ENCODE results near the gene MPP4. TPM values are rescaled to one million over a fixed set of nuclear protein-coding genes. Genes with fewer than 3 reads are reported as not detected.

MPP4 gene
- total RNA-seq, 1 experiment from 2014 or later: not detected

DNA sequence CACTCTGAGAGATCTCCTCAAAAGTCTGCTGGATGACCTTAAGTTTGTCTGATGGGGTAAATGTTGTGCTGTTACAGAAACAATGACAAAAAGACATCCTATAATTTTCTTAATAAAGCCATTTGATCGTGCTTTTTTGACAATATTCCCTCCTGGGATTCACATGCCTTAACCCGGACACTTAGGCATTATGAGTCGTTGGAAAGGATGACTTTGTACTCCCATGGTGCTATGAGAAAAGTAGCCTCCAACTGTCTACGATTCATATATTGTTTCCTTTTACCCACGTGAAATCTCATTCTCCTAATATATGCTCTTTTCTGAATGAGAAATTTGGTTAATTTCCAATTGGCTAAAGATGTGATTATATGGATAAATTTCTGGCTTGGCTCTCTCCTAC is 6.1 kb upstream of the MPP4 start:
- ChIA-PET CTCF (no interaction called here), POLR2A (no interaction called here)
- TF ChIP-seq, protein P1, sequence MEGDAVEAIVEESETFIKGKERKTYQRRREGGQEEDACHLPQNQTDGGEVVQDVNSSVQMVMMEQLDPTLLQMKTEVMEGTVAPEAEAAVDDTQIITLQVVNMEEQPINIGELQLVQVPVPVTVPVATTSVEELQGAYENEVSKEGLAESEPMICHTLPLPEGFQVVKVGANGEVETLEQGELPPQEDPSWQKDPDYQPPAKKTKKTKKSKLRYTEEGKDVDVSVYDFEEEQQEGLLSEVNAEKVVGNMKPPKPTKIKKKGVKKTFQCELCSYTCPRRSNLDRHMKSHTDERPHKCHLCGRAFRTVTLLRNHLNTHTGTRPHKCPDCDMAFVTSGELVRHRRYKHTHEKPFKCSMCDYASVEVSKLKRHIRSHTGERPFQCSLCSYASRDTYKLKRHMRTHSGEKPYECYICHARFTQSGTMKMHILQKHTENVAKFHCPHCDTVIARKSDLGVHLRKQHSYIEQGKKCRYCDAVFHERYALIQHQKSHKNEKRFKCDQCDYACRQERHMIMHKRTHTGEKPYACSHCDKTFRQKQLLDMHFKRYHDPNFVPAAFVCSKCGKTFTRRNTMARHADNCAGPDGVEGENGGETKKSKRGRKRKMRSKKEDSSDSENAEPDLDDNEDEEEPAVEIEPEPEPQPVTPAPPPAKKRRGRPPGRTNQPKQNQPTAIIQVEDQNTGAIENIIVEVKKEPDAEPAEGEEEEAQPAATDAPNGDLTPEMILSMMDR (IDR thresholded peaks at IDR 0.05; ENCODE audit: unreplicated experiment): no peak
- no peaks in the 10 kb centered on the region for H3K4me1 Mint-ChIP-seq (ENCODE audit: insufficient read depth, unreplicated experiment)
- no peaks in the 10 kb centered on the region for H3K27me3 Mint-ChIP-seq (ENCODE audit: insufficient read depth, unreplicated experiment)
- H3K4me3 Mint-ChIP-seq (ENCODE audit: unreplicated experiment): no peak overlapping the region
- no peaks in the 10 kb centered on the region for H3K9me3 Mint-ChIP-seq (ENCODE audit: unreplicated experiment)
- no peak overlapping the region for H3K27ac Mint-ChIP-seq (ENCODE audit: low read depth, unreplicated experiment)
- BruUV-seq (replicated peaks): no TSS peak
- peaks cover 67% of the 10 kb centered on the region for H3K36me3 Mint-ChIP-seq (ENCODE audit: insufficient read depth, unreplicated experiment)
- DNase-seq (ENCODE audit: unreplicated experiment): no peak
- intact Hi-C loops (cut with micrococcal nuclease): loop anchor here (10.0 kb wide), 1 partner anchor 470 kb away; no protein-coding TSS in a partner anchor

- intact Hi-C loops (cut with micrococcal nuclease): loop anchor here (10.0 kb wide), 1 partner anchor 467 kb away; no protein-coding TSS in a partner anchor
- no TSS peak for BruUV-seq (replicated peaks)
- H3K9me3 Mint-ChIP-seq (ENCODE audit: unreplicated experiment): no peaks in the 10 kb centered on the region
- CTCF ChIA-PET: interaction anchor here (0.7 kb wide), 1 partner anchor 19 kb away, joined by 3 read pairs; no protein-coding TSS in a partner anchor
- TF ChIP-seq, protein P1 (IDR thresholded peaks at IDR 0.05; ENCODE audit: unreplicated experiment): no peak
- POLR2A ChIA-PET: no interaction called here
- H3K27me3 Mint-ChIP-seq (ENCODE audit: insufficient read depth, unreplicated experiment): no peaks in the 10 kb centered on the region
- peaks cover 16% of the 10 kb centered on the region for H3K4me1 Mint-ChIP-seq (ENCODE audit: insufficient read depth, unreplicated experiment)
- H3K27ac Mint-ChIP-seq (ENCODE audit: low read depth, unreplicated experiment): no peak overlapping the region
- no peak for DNase-seq (ENCODE audit: unreplicated experiment)
- H3K4me3 Mint-ChIP-seq (ENCODE audit: unreplicated experiment): no peak overlapping the region
- H3K36me3 Mint-ChIP-seq (ENCODE audit: insufficient read depth, unreplicated experiment): peaks cover 54% of the 10 kb centered on the region
Observed at GRCh38 chr2:201701646-201702045, 3.2 kb upstream of the MPP4 start.

DNA sequence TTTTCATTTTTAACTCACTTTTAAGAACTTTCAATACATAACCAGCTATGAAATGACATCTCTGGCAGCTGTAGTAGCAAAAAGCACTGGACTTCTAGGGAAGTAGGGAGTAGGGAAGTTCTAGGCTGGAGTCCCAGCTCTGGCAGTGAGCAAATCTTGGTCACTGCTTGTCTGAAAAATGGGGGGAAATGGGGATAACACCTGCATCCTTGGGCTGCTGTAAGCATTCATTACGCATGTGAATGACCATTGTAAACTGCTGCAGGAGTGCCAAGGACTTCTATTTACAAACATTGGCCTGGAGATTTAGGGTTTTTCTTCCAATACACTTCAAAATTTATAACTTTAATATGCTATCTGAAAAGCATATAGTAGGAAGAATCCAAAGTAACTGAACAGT is 972 bp upstream of the MPP4 start:
- POLR2A ChIA-PET: interaction anchor here (0.5 to 0.7 kb wide), 2 partner anchors 65 to 259 kb away, joined by 3 to 4 read pairs; no protein-coding TSS in a partner anchor
- Mint-ChIP-seq H3K36me3 (ENCODE audit: insufficient read depth, unreplicated experiment) (peaks cover 40% of the 10 kb centered on the region), H3K4me1 (ENCODE audit: insufficient read depth, unreplicated experiment) (peaks cover 26% of the 10 kb centered on the region), H3K4me3 (ENCODE audit: unreplicated experiment) (no peak overlapping the region), H3K27me3 (ENCODE audit: insufficient read depth, unreplicated experiment) (no peaks in the 10 kb centered on the region), H3K9me3 (ENCODE audit: unreplicated experiment) (no peaks in the 10 kb centered on the region), H3K27ac (ENCODE audit: low read depth, unreplicated experiment) (no peak overlapping the region)
- TF ChIP-seq, protein P1 (IDR thresholded peaks at IDR 0.05; ENCODE audit: unreplicated experiment): no peak
- no TSS peak for BruUV-seq (replicated peaks)
- no peak for DNase-seq (ENCODE audit: unreplicated experiment)
- intact Hi-C loops (cut with micrococcal nuclease): no loop called here
- CTCF ChIA-PET: interaction anchor here (0.6 to 1.1 kb wide), 5 partner anchors 12 to 700 kb away, joined by 3 to 5 read pairs (median 3); partner anchors contain the start of gene TMEM237

DNA sequence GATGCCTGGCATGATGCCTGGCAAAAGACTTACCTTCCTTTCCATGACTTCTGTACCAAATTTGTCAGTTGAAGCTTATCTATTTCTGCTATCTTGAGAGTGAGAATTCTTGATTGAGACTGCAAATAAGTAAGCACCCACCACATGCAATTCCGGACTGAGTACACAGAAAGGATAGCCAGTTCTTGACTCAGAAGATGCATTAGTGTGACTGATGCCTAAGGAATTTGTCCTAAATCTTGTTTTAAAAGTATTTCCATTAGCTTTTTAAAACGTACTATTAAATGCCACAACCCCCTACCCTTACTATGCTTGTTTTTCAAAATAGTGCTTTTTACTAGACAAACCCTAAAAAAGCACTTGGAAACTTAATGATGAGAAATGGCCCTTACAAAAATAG is 545 bp downstream of the MPP4 start:
- Mint-ChIP-seq H3K27me3 (ENCODE audit: insufficient read depth, unreplicated experiment) (no peaks in the 10 kb centered on the region), H3K9me3 (ENCODE audit: unreplicated experiment) (no peaks in the 10 kb centered on the region), H3K36me3 (ENCODE audit: insufficient read depth, unreplicated experiment) (peaks cover 26% of the 10 kb centered on the region), H3K4me3 (ENCODE audit: unreplicated experiment) (no peak overlapping the region), H3K27ac (ENCODE audit: low read depth, unreplicated experiment) (no peak overlapping the region), H3K4me1 (ENCODE audit: insufficient read depth, unreplicated experiment) (peaks cover 26% of the 10 kb centered on the region)
- ChIA-PET CTCF (no interaction called here), POLR2A (no interaction called here)
- DNase-seq (ENCODE audit: unreplicated experiment): peak; percentile 20
- TF ChIP-seq, protein P1 (IDR thresholded peaks at IDR 0.05; ENCODE audit: unreplicated experiment): no peak
- no TSS peak for BruUV-seq (replicated peaks)
- intact Hi-C loops (cut with micrococcal nuclease): no loop called here
